Measurements from ENCODE around the gene CXCL12. TPM values are rescaled to one million over a fixed set of nuclear protein-coding genes. Genes with fewer than 3 reads are reported as not detected.

The CXCL12 gene
- total RNA-seq, 1 experiment from 2014 or later = 0.47 TPM

GRCh38 chr10:44387853-44388251 is 3.0 kb upstream of the CXCL12 start:
- Histone ChIP-seq H4K20me1 (ENCODE audit: insufficient read depth) (no peaks in the 10 kb centered on the region), H3K36me3 (ENCODE audit: control insufficient read depth in 1 of 2, insufficient read depth in 2 of 2, low read length in 2 of 2) (no peaks in the 10 kb centered on the region), H3K79me2 (ENCODE audit: insufficient read depth, low read length) (no peaks in the 10 kb centered on the region), H3K27ac (ENCODE audit: low read depth, low read length) (no peak overlapping the region), H3K9ac (ENCODE audit: low read length) (no peak overlapping the region), H3K9me3 (ENCODE audit: control insufficient read depth in 1 of 2, insufficient read depth in 1 of 2, low read depth in 1 of 2, low read length in 2 of 2) (no peaks in the 10 kb centered on the region), H2AFZ (ENCODE audit: low read depth, low read length, poor library complexity, severe bottlenecking) (no peak overlapping the region), H3K4me2 (ENCODE audit: low read length) (no peak overlapping the region), H3K4me3 (replicated peaks in 1 of 2; ENCODE audit: low read depth in 1 of 2, low read length in 2 of 2) (no peak overlapping the region), H3K4me1 (ENCODE audit: control insufficient read depth in 1 of 2, insufficient read depth in 2 of 2, low read length in 2 of 2) (no peaks in the 10 kb centered on the region), H3K27me3 (ENCODE audit: insufficient read depth, low read length) (peaks cover 8% of the 10 kb centered on the region; the same call in 1 of the 2 replicates), H3K9me2 (ENCODE audit: insufficient read depth) (no peaks in the 10 kb centered on the region)
- ATAC-seq = no peak
- no peak for DNase-seq (ENCODE audit: low read depth, low spot score)
- POLR2A ChIA-PET = no interaction called here
- BruUV-seq (replicated peaks) = no TSS peak
- RAD21 ChIA-PET (ENCODE audit: low non-redundant PET in 1 of 2, low total read pairs in 2 of 2, uncharacterized antibody in 2 of 2, unreplicated experiment in 2 of 2) = no interaction called here
- intact Hi-C loops (cut with micrococcal nuclease) = loop anchor here (10.0 kb wide), 1 partner anchor 477 kb away; no protein-coding TSS in a partner anchor
- CTCF ChIA-PET = no interaction called here
- TF ChIP-seq FOSL1 (IDR thresholded peaks at IDR 0.05; ENCODE audit: low read depth) (no peak), EZH2phosphoT487 (IDR thresholded peaks at IDR 0.05; ENCODE audit: borderline replicate concordance) (no peak), SIN3A (IDR thresholded peaks at IDR 0.05; ENCODE audit: low read depth) (no peak), CEBPB (IDR thresholded peaks at IDR 0.05; ENCODE audit: low read depth) (no peak), RAD21 (IDR thresholded peaks at IDR 0.05; ENCODE audit: low read depth) (no peak), SRF (IDR thresholded peaks at IDR 0.05; ENCODE audit: low read depth) (no peak), SP1 (IDR thresholded peaks at IDR 0.05; ENCODE audit: low read depth) (no peak), EGR1 (IDR thresholded peaks at IDR 0.05; ENCODE audit: low read depth) (no peak), CBX3 (IDR thresholded peaks at IDR 0.05; ENCODE audit: low read depth) (no peak), POLR2AphosphoS5 (IDR thresholded peaks at IDR 0.05; ENCODE audit: low read depth, low read length) (no peak), JUND (IDR thresholded peaks at IDR 0.05) (no peak), CTCF (IDR thresholded peaks at IDR 0.05 in 2 of 3, conservative IDR thresholded peaks at IDR 0.05 in 1 of 3; ENCODE audit: borderline replicate concordance in 1 of 3, insufficient read depth in 1 of 3, low read depth in 2 of 3, low read length in 2 of 3) (no peak)
- TF ChIP-seq, protein P1, sequence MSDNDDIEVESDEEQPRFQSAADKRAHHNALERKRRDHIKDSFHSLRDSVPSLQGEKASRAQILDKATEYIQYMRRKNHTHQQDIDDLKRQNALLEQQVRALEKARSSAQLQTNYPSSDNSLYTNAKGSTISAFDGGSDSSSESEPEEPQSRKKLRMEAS (IDR thresholded peaks at IDR 0.05) = no peak
- TF ChIP-seq, protein P2, sequence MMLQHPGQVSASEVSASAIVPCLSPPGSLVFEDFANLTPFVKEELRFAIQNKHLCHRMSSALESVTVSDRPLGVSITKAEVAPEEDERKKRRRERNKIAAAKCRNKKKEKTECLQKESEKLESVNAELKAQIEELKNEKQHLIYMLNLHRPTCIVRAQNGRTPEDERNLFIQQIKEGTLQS (IDR thresholded peaks at IDR 0.05) = no peak
